H9 (cell line): ENCODE measurements around the gene MAPT. TPM values are rescaled to one million over a fixed set of nuclear protein-coding genes. Genes with fewer than 3 reads are reported as not detected.

Experiments
- DNase-seq: peaks from one replicate; pipeline ENCODE4 v3.0.0-alpha.2; 2017
- H2AFZ ChIP-seq: one replicate; pipeline ENCODE4 v1.6.1; 2013; ENCODE audit warnings: mild to moderate bottlenecking, low read length, control low read depth, moderate library complexity
- H2AK5ac ChIP-seq: 2 replicates; pipeline ENCODE4 v1.6.1; 2013; ENCODE audit warnings: low read length, control low read depth, mixed read lengths; ENCODE audit not compliant: insufficient read length
- H2BK120ac ChIP-seq: one replicate; pipeline ENCODE4 v1.6.1; 2013; ENCODE audit warnings: low read depth, mild to moderate bottlenecking, low read length, control low read depth, inconsistent platforms; ENCODE audit not compliant: poor library complexity, severe bottlenecking
- H2BK12ac ChIP-seq: 2 replicates; pipeline ENCODE4 v1.6.1; 2013; ENCODE audit warnings: low read length, control low read depth, mixed read lengths, low read depth; ENCODE audit not compliant: insufficient read length
- H2BK15ac ChIP-seq: 2 replicates; pipeline ENCODE4 v1.6.1; 2013; ENCODE audit warnings: low read depth, low read length, control low read depth
- H2BK20ac ChIP-seq: one replicate; pipeline ENCODE4 v1.6.1; 2013; ENCODE audit warnings: low read depth, mild to moderate bottlenecking, low read length, control low read depth, inconsistent platforms; ENCODE audit not compliant: poor library complexity, severe bottlenecking
- H2BK5ac ChIP-seq: 2 replicates; pipeline ENCODE4 v1.6.1; 2013; ENCODE audit warnings: low read length, control low read depth, mixed read lengths; ENCODE audit not compliant: insufficient read length
- H3K14ac ChIP-seq: 2 replicates; pipeline ENCODE4 v1.6.1; 2013; ENCODE audit warnings: low read length, control low read depth; ENCODE audit not compliant: insufficient read depth
- H3K18ac ChIP-seq: 2 replicates; pipeline ENCODE4 v1.6.1; 2013; ENCODE audit warnings: low read depth, mild to moderate bottlenecking, mixed read lengths, low read length, control low read depth; ENCODE audit not compliant: insufficient read length
- H3K23ac ChIP-seq: 2 replicates; pipeline ENCODE4 v1.6.1; 2013; ENCODE audit warnings: low read length, control low read depth, mixed read lengths, low read depth; ENCODE audit not compliant: insufficient read length
- H3K23me2 ChIP-seq: 2 replicates; pipeline ENCODE4 v1.6.1; 2013; ENCODE audit warnings: low read depth, mild to moderate bottlenecking, mixed read lengths, low read length, control low read depth; ENCODE audit not compliant: insufficient read length, poor library complexity, severe bottlenecking
- H3K27ac ChIP-seq: 2 replicates; pipeline ENCODE4 v1.5.1; 2013; ENCODE audit warnings: low read length, control low read depth, mixed read lengths, low read depth; ENCODE audit not compliant: insufficient read length
- H3K27me3 ChIP-seq: 2 replicates; pipeline ENCODE4 v1.6.1; 2013; ENCODE audit warnings: low read length, control low read depth, inconsistent platforms; ENCODE audit not compliant: insufficient read depth
- H3K4ac ChIP-seq: 2 replicates; pipeline ENCODE4 v1.6.1; 2013; ENCODE audit warnings: low read depth, mild to moderate bottlenecking, control low read depth, inconsistent platforms, low read length, moderate library complexity
- H3K4me1 ChIP-seq: 2 replicates; pipeline ENCODE4 v1.6.1; 2013; ENCODE audit warnings: low read length, control low read depth, inconsistent platforms; ENCODE audit not compliant: insufficient read depth
- H3K4me2 ChIP-seq: 2 replicates; pipeline ENCODE4 v1.6.1; 2013; ENCODE audit warnings: low read length, control low read depth, mixed read lengths; ENCODE audit not compliant: insufficient read length, insufficient read depth
- H3K56ac ChIP-seq: 2 replicates; pipeline ENCODE4 v1.6.1; 2013; ENCODE audit warnings: low read depth, mild to moderate bottlenecking, mixed read lengths, low read length, control low read depth; ENCODE audit not compliant: insufficient read length
- H3K79me1 ChIP-seq: 2 replicates; pipeline ENCODE4 v1.6.1; 2013; ENCODE audit warnings: low read depth, mild to moderate bottlenecking, moderate library complexity, low read length, control low read depth, inconsistent platforms; ENCODE audit not compliant: insufficient read depth, poor library complexity, severe bottlenecking
- H3K79me2 ChIP-seq: 2 replicates; pipeline ENCODE4 v1.6.1; 2013; ENCODE audit warnings: low read length, control low read depth, inconsistent platforms; ENCODE audit not compliant: insufficient read depth
- H3K9ac ChIP-seq: 2 replicates; pipeline ENCODE4 v1.6.1; 2013; ENCODE audit warnings: low read length, control low read depth, mixed read lengths; ENCODE audit not compliant: insufficient read length; ENCODE audit errors: extremely low read depth
- H3K9me3 ChIP-seq: one replicate; pipeline ENCODE4 v1.6.1; 2013; ENCODE audit warnings: low read depth, low read length, inconsistent platforms; ENCODE audit not compliant: control insufficient read depth
- H3T11ph ChIP-seq: one replicate; pipeline ENCODE4 v1.6.1; 2013; ENCODE audit warnings: mild to moderate bottlenecking, low read length, control low read depth, inconsistent platforms
- H4K20me1 ChIP-seq: one replicate; pipeline ENCODE4 v1.6.1; 2013; ENCODE audit not compliant: control insufficient read depth, insufficient read length, insufficient read depth
- H4K5ac ChIP-seq: 2 replicates; pipeline ENCODE4 v1.6.1; 2013; ENCODE audit warnings: low read depth, mild to moderate bottlenecking, mixed read lengths, low read length, control low read depth; ENCODE audit not compliant: insufficient read length
- H4K8ac ChIP-seq: replicated peaks from 2 replicates; pipeline ENCODE4 v1.6.1; 2013; ENCODE audit warnings: low read length, control low read depth, mixed read lengths, low read depth; ENCODE audit not compliant: insufficient read length
- H4K91ac ChIP-seq: 2 replicates; pipeline ENCODE4 v1.6.1; 2013; ENCODE audit warnings: low read depth, mild to moderate bottlenecking, moderate library complexity, mixed read lengths, low read length, control low read depth; ENCODE audit not compliant: insufficient read length
- H3K27ac Mint-ChIP-seq, 3 experiments: 2 replicates in 2 of 3; 3 replicates in 1 of 3; pipeline ENCODE4 v1.8.0; 2020 to 2021; ENCODE audit warnings: mixed read lengths in 3 of 3, mild to moderate bottlenecking in 1 of 3, moderate library complexity in 1 of 3
- H3K27me3 Mint-ChIP-seq: 2 replicates; pipeline ENCODE4 v1.8.0; 2021; ENCODE audit warnings: low read depth, mild to moderate bottlenecking, moderate library complexity, mixed read lengths
- H3K36me3 Mint-ChIP-seq, 3 experiments: 2 replicates in 2 of 3; 3 replicates in 1 of 3; pipeline ENCODE4 v1.8.0; 2020 to 2021; ENCODE audit warnings: low read depth in 3 of 3, mixed read lengths in 3 of 3; ENCODE audit not compliant: insufficient read depth in 1 of 3
- H3K4me1 Mint-ChIP-seq, 2 experiments: 2 replicates each; pipeline ENCODE4 v1.8.0; 2020; ENCODE audit warnings: mixed read lengths in 2 of 2
- H3K4me3 Mint-ChIP-seq, 2 experiments: 2 replicates in 1 of 2; 3 replicates in 1 of 2; pipeline ENCODE4 v1.8.0; 2020 to 2021; ENCODE audit warnings: mild to moderate bottlenecking in 2 of 2, mixed read lengths in 2 of 2, moderate library complexity in 1 of 2
- H3K9me3 Mint-ChIP-seq, 2 experiments: 2 replicates in 1 of 2; 3 replicates in 1 of 2; pipeline ENCODE4 v1.8.0; 2020; ENCODE audit warnings: mild to moderate bottlenecking in 2 of 2, mixed read lengths in 2 of 2, moderate library complexity in 1 of 2
- CTCF ChIP-seq: fragments of 200-600 bp; sonication (generic); conservative IDR thresholded peaks from 3 replicates; pipeline ENCODE4 v1.8.0; 2021; ENCODE audit warnings: antibody characterized with exemption, mild to moderate bottlenecking
- WGBS: extraction: QIAGEN DNeasy Blood & Tissue Kit; methylation state at CpG from one replicate; pipeline ENCODE4 v1.1.7; 2013; ENCODE audit warnings: missing lambda C conversion rate, low lambda C conversion rate, mixed read lengths; ENCODE audit not compliant: insufficient read length; ENCODE audit errors: extremely low coverage; 5-methylcytosine and 5-hydroxymethylcytosine counted together
- total RNA-seq: library from RNA; stranded (reverse); gene quantifications from 2 replicates; pipeline ENCODE4 v1.2.1, GENCODE V29; 2021

The MAPT gene
- total RNA-seq, 1 experiment from 2014 or later: 1.6 TPM

GRCh38 chr17:45851022-45851421, 43.3 kb upstream of the MAPT start:
- no peak overlapping the region for H3K14ac ChIP-seq
- Mint-ChIP-seq H3K27me3 (peaks cover 25% of the 10 kb centered on the region), H3K9me3 (0 out of 5 replicates have a peak, but pooled peaks cover 0 to 3% of the 10 kb centered on the region in 2 experiments), H3K27ac (no peak overlapping the region), H3K4me1 (0 out of 4 replicates have a peak, but pooled peaks cover 0 to 3% of the 10 kb centered on the region in 2 experiments), H3K4me3 (no peak overlapping the region), H3K36me3 (no peaks in the 10 kb centered on the region)
- H3K9me3 ChIP-seq: no peaks in the 10 kb centered on the region
- H3K27me3 ChIP-seq: peaks cover 3% of the 10 kb centered on the region; the same call in 1 of the 2 replicates
- no peak overlapping the region for H4K5ac ChIP-seq
- H2BK12ac ChIP-seq: no peak overlapping the region
- H4K91ac ChIP-seq: no peak overlapping the region
- H2BK5ac ChIP-seq: no peak overlapping the region
- no peaks in the 10 kb centered on the region for H3K23me2 ChIP-seq
- DNase-seq: no peak
- H3K4ac ChIP-seq: no peak overlapping the region
- H2BK15ac ChIP-seq: no peak overlapping the region
- H3K4me2 ChIP-seq: no peak overlapping the region
- no peak overlapping the region for H2BK120ac ChIP-seq
- H3T11ph ChIP-seq: no peak overlapping the region
- H4K20me1 ChIP-seq: no peaks in the 10 kb centered on the region
- TF ChIP-seq CTCF: no peak
- H4K8ac ChIP-seq: no peak overlapping the region
- WGBS: no CpG with 5 or more reads among the region's 6 CpGs
- H3K79me1 ChIP-seq: no peaks in the 10 kb centered on the region
- H2BK20ac ChIP-seq: no peak overlapping the region
- H2AK5ac ChIP-seq: no peak overlapping the region
- H3K23ac ChIP-seq: no peak overlapping the region
- H3K79me2 ChIP-seq: no peaks in the 10 kb centered on the region
- no peak overlapping the region for H3K56ac ChIP-seq
- no peak overlapping the region for H3K9ac ChIP-seq
- no peaks in the 10 kb centered on the region for H3K4me1 ChIP-seq
- no peak overlapping the region for H3K27ac ChIP-seq
- no peak overlapping the region for H3K18ac ChIP-seq
- H2AFZ ChIP-seq: no peak overlapping the region
